Breast epithelium (tissue), 4 donors: ENCODE data around the gene GOLIM4. TPM values are rescaled to one million over a fixed set of nuclear protein-coding genes. Genes with fewer than 3 reads are reported as not detected.

Experiments used
- DNase-seq, 2 donors: peaks; one replicate each; pipeline ENCODE4 v3.0.0-alpha.2; 2019; ENCODE audit warnings: low spot score in 2 of 2
- H3K27ac ChIP-seq, 2 donors: fragments of 200-600 bp; sonication (generic) in 1 of 2; one replicate each; pipeline ENCODE4 v1.5.1; 2016 to 2019; ENCODE audit warnings: mild to moderate bottlenecking in 1 of 2
- H3K27me3 ChIP-seq, 2 donors: fragments of 200-600 bp; sonication (generic) in 1 of 2; one replicate each; pipeline versions ENCODE4 v1.5.1 to v1.6.0; 2017 to 2019; ENCODE audit warnings: control low read depth in 1 of 2, mild to moderate bottlenecking in 1 of 2
- H3K36me3 ChIP-seq: fragments of 200-600 bp; one replicate; pipeline ENCODE4 v1.5.1; 2019
- H3K4me1 ChIP-seq, 2 donors: fragments of 200-600 bp; sonication (generic); one replicate each; pipeline ENCODE4 v1.5.1; 2016 to 2019; ENCODE audit warnings: control low read depth in 1 of 2
- H3K4me3 ChIP-seq, 3 donors: fragments of 200-600 bp; sonication (generic); 1 replicate in 2 of 3; 2 replicates in 1 of 3; pipeline ENCODE4 v1.5.1; 2016 to 2019; ENCODE audit warnings: mild to moderate bottlenecking in 3 of 3, moderate library complexity in 2 of 3
- H3K9me3 ChIP-seq, 2 donors: fragments of 200-600 bp; sonication (generic) in 1 of 2; one replicate each; pipeline ENCODE4 v1.5.1; 2016 to 2019; ENCODE audit warnings: control low read depth in 1 of 2
- POLR2A ChIP-seq: fragments of 450-650 bp; IDR thresholded peaks from one replicate; pipeline ENCODE4 v1.6.1; 2016; ENCODE audit warnings: antibody characterized with exemption, mild to moderate bottlenecking, moderate library complexity
- POLR2AphosphoS5 ChIP-seq, 3 donors: sonication (generic); formaldehyde crosslinking; IDR thresholded peaks; one replicate each; pipeline ENCODE4 v1.6.1; 2017; ENCODE audit warnings: antibody characterized with exemption in 3 of 3
- intact Hi-C: fragments of 100-400 bp; cut with DNase I; formaldehyde crosslinking; loops from one replicate; pipeline ENCODE4 v1.15.1; 2023; ENCODE audit warnings: low total_unique reads
- total RNA-seq, 3 donors: library from RNA; depleted of rRNA; stranded (reverse); fragments of >200 nt; gene quantifications; one replicate each; pipeline ENCODE4 v1.1.0, GENCODE V29; 2016
- TF ChIP-seq, protein P1 (sequence below), 3 donors: fragments of 450-650 bp; IDR thresholded peaks; one replicate each; pipeline ENCODE4 v1.5.1; 2016 to 2017; ENCODE audit warnings: antibody characterized with exemption in 3 of 3, mild to moderate bottlenecking in 3 of 3, moderate library complexity in 3 of 3

Gene GOLIM4
- total RNA-seq, 3 donors from 2014 or later, result 21.4 to 34.9 (median 33.8) TPM

DNA sequence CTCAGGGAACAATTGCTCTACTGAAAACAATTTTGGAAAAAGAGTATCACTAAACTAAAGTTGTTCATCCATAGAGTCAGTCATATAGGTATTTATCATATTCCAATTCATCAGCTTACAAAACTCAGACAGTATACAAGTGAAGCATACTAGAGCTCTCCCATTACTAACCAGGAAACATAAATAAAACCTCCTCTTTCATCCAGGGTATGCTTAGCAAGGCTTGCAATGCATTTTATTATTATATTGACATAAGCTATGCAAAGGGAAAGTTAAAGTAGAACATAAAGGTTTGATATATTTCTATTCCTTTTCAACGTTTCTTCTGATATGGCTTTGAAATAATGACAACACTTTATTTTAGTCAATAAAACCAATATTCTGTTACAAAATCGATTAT, 106.7 kb downstream of the GOLIM4 start:
- intact Hi-C loops, result no loop called here
- DNase-seq, result no peak
- Histone ChIP-seq H3K27ac (no peak overlapping the region), H3K4me3 (no peak overlapping the region), H3K36me3 (no peaks in the 10 kb centered on the region), H3K9me3 (no peaks in the 10 kb centered on the region), H3K27me3 (no peaks in the 10 kb centered on the region), H3K4me1 (no peaks in the 10 kb centered on the region)
- no peak for TF ChIP-seq POLR2A
- TF ChIP-seq, protein P1, sequence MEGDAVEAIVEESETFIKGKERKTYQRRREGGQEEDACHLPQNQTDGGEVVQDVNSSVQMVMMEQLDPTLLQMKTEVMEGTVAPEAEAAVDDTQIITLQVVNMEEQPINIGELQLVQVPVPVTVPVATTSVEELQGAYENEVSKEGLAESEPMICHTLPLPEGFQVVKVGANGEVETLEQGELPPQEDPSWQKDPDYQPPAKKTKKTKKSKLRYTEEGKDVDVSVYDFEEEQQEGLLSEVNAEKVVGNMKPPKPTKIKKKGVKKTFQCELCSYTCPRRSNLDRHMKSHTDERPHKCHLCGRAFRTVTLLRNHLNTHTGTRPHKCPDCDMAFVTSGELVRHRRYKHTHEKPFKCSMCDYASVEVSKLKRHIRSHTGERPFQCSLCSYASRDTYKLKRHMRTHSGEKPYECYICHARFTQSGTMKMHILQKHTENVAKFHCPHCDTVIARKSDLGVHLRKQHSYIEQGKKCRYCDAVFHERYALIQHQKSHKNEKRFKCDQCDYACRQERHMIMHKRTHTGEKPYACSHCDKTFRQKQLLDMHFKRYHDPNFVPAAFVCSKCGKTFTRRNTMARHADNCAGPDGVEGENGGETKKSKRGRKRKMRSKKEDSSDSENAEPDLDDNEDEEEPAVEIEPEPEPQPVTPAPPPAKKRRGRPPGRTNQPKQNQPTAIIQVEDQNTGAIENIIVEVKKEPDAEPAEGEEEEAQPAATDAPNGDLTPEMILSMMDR (IDR thresholded peaks at IDR 0.05), result no peak
- no peak for TF ChIP-seq POLR2AphosphoS5 (IDR thresholded peaks at IDR 0.05)

DNA sequence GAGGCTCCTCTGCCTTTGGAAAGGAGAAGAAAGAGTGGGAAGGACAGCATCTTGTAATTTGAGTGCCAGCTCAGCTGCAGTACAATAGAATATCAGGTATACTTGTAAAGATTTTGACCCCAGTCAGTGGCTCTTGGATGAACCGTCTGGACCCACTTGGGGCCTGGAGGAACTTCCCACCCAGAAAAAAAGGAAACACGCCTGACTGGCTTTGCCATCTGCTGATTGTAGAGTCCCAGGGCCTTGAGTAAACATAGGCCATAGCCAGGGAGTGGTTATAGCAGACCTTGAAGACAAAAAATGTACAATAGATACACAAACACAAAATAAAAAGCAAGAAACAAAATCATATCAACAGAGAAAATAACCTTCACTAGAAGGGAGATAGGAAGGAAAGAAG, 112.1 kb downstream of the GOLIM4 start:
- intact Hi-C loops, result no loop called here
- DNase-seq, result no peak
- Histone ChIP-seq H3K27me3 (no peaks in the 10 kb centered on the region), H3K4me3 (no peak overlapping the region), H3K9me3 (no peaks in the 10 kb centered on the region), H3K4me1 (no peaks in the 10 kb centered on the region), H3K36me3 (no peaks in the 10 kb centered on the region), H3K27ac (no peak overlapping the region)
- TF ChIP-seq POLR2A, result no peak
- TF ChIP-seq, protein P1 (IDR thresholded peaks at IDR 0.05), result no peak

GRCh38 chr3:167978486-167978885, 117.2 kb downstream of the GOLIM4 start:
- intact Hi-C loops, result no loop called here
- no peaks in the 10 kb centered on the region for H3K27me3 ChIP-seq
- H3K9me3 ChIP-seq, result no peaks in the 10 kb centered on the region
- H3K4me1 ChIP-seq, result no peaks in the 10 kb centered on the region
- no peak overlapping the region for H3K4me3 ChIP-seq
- no peaks in the 10 kb centered on the region for H3K36me3 ChIP-seq
- no peak overlapping the region for H3K27ac ChIP-seq
- DNase-seq, result no peak
- no peak for TF ChIP-seq POLR2AphosphoS5 (IDR thresholded peaks at IDR 0.05)
- TF ChIP-seq, protein P1 (IDR thresholded peaks at IDR 0.05), result no peak
- TF ChIP-seq POLR2A, result no peak

DNA sequence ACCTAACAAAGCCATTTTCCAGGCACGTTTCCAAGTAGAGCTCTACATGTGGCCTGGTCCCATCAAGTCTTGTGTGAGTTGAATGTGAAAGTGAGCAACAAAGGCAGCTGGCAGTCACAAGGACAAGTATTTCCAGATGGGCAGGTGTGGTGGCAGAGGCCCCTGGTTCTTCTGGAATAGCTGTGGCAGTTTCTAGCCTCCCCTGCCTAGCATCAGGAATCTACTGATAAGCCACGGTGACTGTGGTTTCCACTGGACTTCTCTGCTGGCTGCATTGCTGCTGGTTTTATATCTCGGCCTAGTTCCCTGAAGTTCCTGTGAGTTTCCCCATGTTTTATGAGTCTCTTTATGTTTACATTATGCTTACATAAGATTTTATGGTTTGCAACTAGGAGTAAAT, 117.7 kb downstream of the GOLIM4 start:
- Histone ChIP-seq H3K4me3 (no peak overlapping the region), H3K27ac (no peak overlapping the region), H3K27me3 (no peaks in the 10 kb centered on the region), H3K36me3 (no peaks in the 10 kb centered on the region), H3K9me3 (no peaks in the 10 kb centered on the region), H3K4me1 (no peaks in the 10 kb centered on the region)
- TF ChIP-seq, protein P1 (IDR thresholded peaks at IDR 0.05), result no peak
- TF ChIP-seq POLR2A (no peak), POLR2AphosphoS5 (IDR thresholded peaks at IDR 0.05) (no peak)
- DNase-seq, result no peak
- intact Hi-C loops, result no loop called here

- intact Hi-C loops, result no loop called here
- TF ChIP-seq, protein P1 (IDR thresholded peaks at IDR 0.05), result no peak
- TF ChIP-seq POLR2A (no peak), POLR2AphosphoS5 (IDR thresholded peaks at IDR 0.05) (no peak)
Measured at GRCh38 chr3:167976516-167977361, 119.0 kb downstream of the GOLIM4 start.

More at GRCh38 chr3:167976516-167977361, 119.0 kb downstream of the GOLIM4 start:
- Histone ChIP-seq H3K27me3 (no peaks in the 10 kb centered on the region), H3K4me1 (no peaks in the 10 kb centered on the region), H3K27ac (no peak overlapping the region), H3K4me3 (no peak overlapping the region), H3K36me3 (no peaks in the 10 kb centered on the region), H3K9me3 (no peaks in the 10 kb centered on the region)
- no peak for DNase-seq
